Fibroblast of skin of right biceps (primary cell): ENCODE data around the gene TRAK1.
A peak's percentile ranks its signal among the peaks of the same experiment; 100 is the strongest.

Source experiments
- DNase-seq: peaks from one replicate; pipeline ENCODE4 v3.0.0-alpha.2; 2013

TRAK1 gene

GRCh38 chr3:42183991-42184632, 93.0 kb downstream of the TRAK1 start:
- no peak for DNase-seq

GRCh38 chr3:42184651-42185443, 93.7 kb downstream of the TRAK1 start:
- no peak for DNase-seq

- no peak for DNase-seq
Observed at GRCh38 chr3:42187936-42188335, 96.8 kb downstream of the TRAK1 start.

- DNase-seq: no peak
Observed at GRCh38 chr3:42188376-42188775, 97.2 kb downstream of the TRAK1 start.

GRCh38 chr3:42189001-42189460, 97.9 kb downstream of the TRAK1 start:
- no peak for DNase-seq

- no peak for DNase-seq
Observed at GRCh38 chr3:42189736-42190135, 98.6 kb downstream of the TRAK1 start.

- peak; percentile 49 for DNase-seq
Observed at GRCh38 chr3:42190701-42191442, 99.7 kb downstream of the TRAK1 start.

- no peak for DNase-seq
Observed at GRCh38 chr3:42191443-42191747, 100.2 kb downstream of the TRAK1 start.

- DNase-seq: peak; percentile 26
Observed at GRCh38 chr3:42192334-42193200, 101.4 kb downstream of the TRAK1 start.

- DNase-seq: peak; percentile 26
Observed at GRCh38 chr3:42194943-42195510, 103.9 kb downstream of the TRAK1 start.

- DNase-seq: no peak
Observed at GRCh38 chr3:42195879-42196330, 104.7 kb downstream of the TRAK1 start.

GRCh38 chr3:42198709-42199108, 107.6 kb downstream of the TRAK1 start:
- DNase-seq: no peak

- DNase-seq: no peak
Observed at GRCh38 chr3:42202217-42202865, 111.2 kb downstream of the TRAK1 start.

GRCh38 chr3:42204867-42205599, 113.9 kb downstream of the TRAK1 start:
- no peak for DNase-seq

- no peak for DNase-seq
Observed at GRCh38 chr3:42205800-42206514, 114.8 kb downstream of the TRAK1 start.

GRCh38 chr3:42209917-42210316, 118.8 kb downstream of the TRAK1 start:
- no peak for DNase-seq

- DNase-seq: peak; percentile 5
Observed at GRCh38 chr3:42210726-42211125, 119.6 kb downstream of the TRAK1 start.

GRCh38 chr3:42213417-42213816, 122.3 kb downstream of the TRAK1 start:
- DNase-seq: no peak

GRCh38 chr3:42214064-42214463, 122.9 kb downstream of the TRAK1 start:
- DNase-seq: no peak

GRCh38 chr3:42214565-42215283, 123.6 kb downstream of the TRAK1 start:
- DNase-seq: peak; percentile 50
